GM12891 (cell line): Measurements from ENCODE around the gene TNRC6A.

Source experiments
- PAX5 ChIP-seq: IDR thresholded peaks from 2 replicates; pipeline ENCODE4 v1.6.1; 2011; ENCODE audit warnings: low read length, moderate library complexity, mild to moderate bottlenecking; ENCODE audit not compliant: insufficient read depth, severe bottlenecking
- POLR2A ChIP-seq: IDR thresholded peaks from 2 replicates; pipeline ENCODE4 v1.6.1; 2011; ENCODE audit warnings: low read depth, low read length, control low read depth
- POLR2AphosphoS5 ChIP-seq: IDR thresholded peaks from 2 replicates; pipeline ENCODE4 v1.6.1; 2011; ENCODE audit warnings: low read depth, low read length, control low read depth
- POU2F2 ChIP-seq: IDR thresholded peaks from 2 replicates; pipeline ENCODE4 v1.6.1; 2011; ENCODE audit warnings: low read depth, mild to moderate bottlenecking, control low read depth, low read length, moderate library complexity
- SPI1 ChIP-seq: IDR thresholded peaks from 2 replicates; pipeline ENCODE4 v1.6.1; 2011; ENCODE audit warnings: low read depth, low read length, control low read depth
- TAF1 ChIP-seq: IDR thresholded peaks from 2 replicates; pipeline ENCODE4 v1.6.1; 2011; ENCODE audit warnings: low read depth, low read length, control low read depth

- TF ChIP-seq TAF1 (no peak), POLR2AphosphoS5 (no peak), POLR2A (no peak), SPI1 (no peak), POU2F2 (no peak), PAX5 (no peak)
These were observed 93.1 kb downstream of the TNRC6A start for GRCh38 chr16:24822542-24822941.
